Right atrium auricular region (tissue), 2 donors: ENCODE measurements around the gene PSD2. TPM values are rescaled to one million over a fixed set of nuclear protein-coding genes. Genes with fewer than 3 reads are reported as not detected.

Experiments used
- DNase-seq: peaks from one replicate; pipeline ENCODE4 v3.0.0-alpha.2; 2019; ENCODE audit warnings: low spot score
- H3K27ac ChIP-seq, 2 donors: fragments of 200-600 bp; sonication (generic); 1 replicate in 1 of 2; 2 replicates in 1 of 2; pipeline ENCODE4 v1.5.1; 2016 to 2019
- H3K27me3 ChIP-seq, 2 donors: fragments of 200-600 bp; sonication (generic); one replicate each; pipeline versions ENCODE4 v1.5.1 to v1.6.0; 2017 to 2019
- H3K36me3 ChIP-seq: fragments of 200-600 bp; sonication (generic); one replicate; pipeline ENCODE4 v1.5.1; 2016
- H3K4me1 ChIP-seq, 2 donors: fragments of 200-600 bp; sonication (generic); one replicate each; pipeline versions ENCODE4 v1.5.1 to v1.6.0; 2017 to 2019
- H3K4me3 ChIP-seq, 2 donors: fragments of 200-600 bp; sonication (generic); 1 replicate in 1 of 2; 2 replicates in 1 of 2; pipeline ENCODE4 v1.5.1; 2017 to 2019; ENCODE audit warnings: mild to moderate bottlenecking in 1 of 2, moderate library complexity in 1 of 2
- H3K9me3 ChIP-seq, 2 donors: fragments of 200-600 bp; sonication (generic); one replicate each; pipeline ENCODE4 v1.5.1; 2019
- CTCF ChIP-seq, 2 donors: fragments of 200-600 bp; sonication (generic); IDR thresholded peaks; one replicate each; pipeline ENCODE4 v1.5.1; 2019; ENCODE audit warnings: antibody characterized with exemption in 2 of 2
- total RNA-seq, 2 donors: library from RNA; depleted of rRNA; stranded (reverse); fragments of >200 nt; gene quantifications; one replicate each; pipeline ENCODE4 v1.1.0, GENCODE V29; 2016

Gene PSD2
- total RNA-seq, 2 donors from 2014 or later = 0.12 to 0.19 TPM

DNA sequence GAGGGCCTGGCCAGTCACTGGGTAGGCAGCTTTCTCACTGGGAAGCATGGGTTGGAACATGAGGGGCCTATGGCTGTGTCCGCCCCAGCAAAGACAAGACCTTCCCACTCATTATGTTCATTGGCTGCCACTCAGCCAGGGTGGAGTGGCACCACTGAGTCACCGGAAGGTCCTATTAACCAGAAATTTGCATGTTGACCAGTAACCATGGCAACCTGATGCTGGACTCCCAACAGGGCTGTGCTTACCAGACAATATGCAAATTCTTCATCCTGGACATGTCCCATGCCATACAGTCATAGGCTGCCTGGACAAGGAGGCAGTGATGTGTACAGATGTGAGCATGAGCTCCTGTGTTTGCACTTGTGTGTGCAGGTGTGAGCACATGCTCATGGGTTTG lies 66.7 kb downstream of the PSD2 start:
- no peak overlapping the region for H3K27ac ChIP-seq
- no peak overlapping the region for H3K4me3 ChIP-seq
- H3K9me3 ChIP-seq = no peaks in the 10 kb centered on the region
- H3K36me3 ChIP-seq = no peaks in the 10 kb centered on the region
- no peaks in the 10 kb centered on the region for H3K27me3 ChIP-seq
- DNase-seq = no peak
- no peak for TF ChIP-seq CTCF (IDR thresholded peaks at IDR 0.05)
- H3K4me1 ChIP-seq = peaks cover 0 to 7% of the 10 kb centered on the region in 2 donors

DNA sequence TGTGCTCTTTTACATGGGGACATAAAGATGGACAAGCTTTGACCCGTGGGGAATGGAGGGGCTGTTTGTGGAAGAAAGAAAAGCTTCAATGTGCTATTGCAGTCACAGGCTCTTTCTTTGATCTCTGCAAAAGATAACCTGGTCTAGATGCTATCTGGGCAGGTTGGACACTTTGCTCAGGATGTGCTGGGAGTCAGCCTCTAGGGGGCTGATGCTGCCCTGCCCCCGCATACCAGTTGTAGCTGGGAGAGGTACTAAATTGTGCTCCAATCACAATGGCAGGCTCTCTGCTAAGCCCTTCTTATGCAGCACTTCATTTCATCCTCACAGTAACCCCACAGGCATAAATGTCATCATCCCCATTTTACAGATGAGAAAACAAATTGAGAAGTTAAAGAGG lies 67.2 kb downstream of the PSD2 start:
- no peak overlapping the region for H3K27ac ChIP-seq
- TF ChIP-seq CTCF (IDR thresholded peaks at IDR 0.05) = no peak

GRCh38 chr5:139863361-139863760 lies 67.8 kb downstream of the PSD2 start:
- peak; percentile 68 for DNase-seq
- Histone ChIP-seq H3K4me3 (no peak overlapping the region), H3K9me3 (no peaks in the 10 kb centered on the region), H3K27me3 (no peaks in the 10 kb centered on the region), H3K4me1 (peaks cover 0 to 7% of the 10 kb centered on the region in 2 donors), H3K36me3 (no peaks in the 10 kb centered on the region), H3K27ac (peak overlapping the region in 1 of 2 donors; percentile 17)
- no peak for TF ChIP-seq CTCF (IDR thresholded peaks at IDR 0.05)

More for the DNA sequence above, 67.2 kb downstream of the PSD2 start:
- H3K9me3 ChIP-seq = no peaks in the 10 kb centered on the region
- no peak overlapping the region for H3K4me3 ChIP-seq
- H3K27me3 ChIP-seq = no peaks in the 10 kb centered on the region
- no peaks in the 10 kb centered on the region for H3K36me3 ChIP-seq
- H3K4me1 ChIP-seq = peaks cover 0 to 7% of the 10 kb centered on the region in 2 donors
- DNase-seq = no peak

DNA sequence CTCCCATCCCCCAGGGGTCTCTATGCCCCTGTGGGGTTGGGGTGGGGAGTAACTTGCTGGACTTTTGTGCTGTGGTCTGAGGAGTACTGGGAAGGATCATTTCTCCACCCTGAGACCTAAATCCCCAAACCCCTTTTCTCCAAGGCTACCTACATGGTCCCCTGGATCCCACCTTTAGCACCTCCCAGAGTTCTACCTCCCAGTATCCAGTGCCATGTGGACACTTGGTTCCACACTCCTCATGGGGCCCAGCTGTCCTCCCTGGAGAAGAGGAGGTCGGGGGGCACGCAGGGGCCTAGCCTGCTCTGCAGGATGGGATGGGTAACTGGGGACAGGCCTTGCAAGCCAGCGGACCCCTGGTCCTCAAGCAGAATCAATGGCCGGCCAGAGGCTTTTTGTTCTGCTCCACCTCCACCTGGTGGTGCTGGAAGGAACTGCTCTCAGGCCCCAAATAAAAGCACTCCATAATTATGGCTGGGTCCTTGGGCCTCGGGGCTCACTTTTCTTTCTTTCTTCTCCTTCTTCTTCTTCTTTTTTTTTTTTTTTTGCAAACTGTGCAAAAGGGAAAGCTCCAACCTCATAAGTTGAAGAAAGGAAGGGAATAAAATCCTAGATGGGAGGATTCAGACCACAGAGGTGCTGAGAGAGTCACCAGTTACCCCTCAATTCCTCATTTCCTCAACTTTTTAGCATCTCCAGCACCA lies 68.4 kb downstream of the PSD2 start:
- Histone ChIP-seq H3K36me3 (no peaks in the 10 kb centered on the region), H3K4me3 (no peak overlapping the region), H3K27me3 (no peaks in the 10 kb centered on the region), H3K4me1 (peaks cover 0 to 7% of the 10 kb centered on the region in 2 donors), H3K9me3 (no peaks in the 10 kb centered on the region), H3K27ac (peak overlapping the region in 1 of 2 donors; percentile 17)
- peak; percentile 80 for DNase-seq
- TF ChIP-seq CTCF (IDR thresholded peaks at IDR 0.05) = peak; percentile 88 to 95

DNA sequence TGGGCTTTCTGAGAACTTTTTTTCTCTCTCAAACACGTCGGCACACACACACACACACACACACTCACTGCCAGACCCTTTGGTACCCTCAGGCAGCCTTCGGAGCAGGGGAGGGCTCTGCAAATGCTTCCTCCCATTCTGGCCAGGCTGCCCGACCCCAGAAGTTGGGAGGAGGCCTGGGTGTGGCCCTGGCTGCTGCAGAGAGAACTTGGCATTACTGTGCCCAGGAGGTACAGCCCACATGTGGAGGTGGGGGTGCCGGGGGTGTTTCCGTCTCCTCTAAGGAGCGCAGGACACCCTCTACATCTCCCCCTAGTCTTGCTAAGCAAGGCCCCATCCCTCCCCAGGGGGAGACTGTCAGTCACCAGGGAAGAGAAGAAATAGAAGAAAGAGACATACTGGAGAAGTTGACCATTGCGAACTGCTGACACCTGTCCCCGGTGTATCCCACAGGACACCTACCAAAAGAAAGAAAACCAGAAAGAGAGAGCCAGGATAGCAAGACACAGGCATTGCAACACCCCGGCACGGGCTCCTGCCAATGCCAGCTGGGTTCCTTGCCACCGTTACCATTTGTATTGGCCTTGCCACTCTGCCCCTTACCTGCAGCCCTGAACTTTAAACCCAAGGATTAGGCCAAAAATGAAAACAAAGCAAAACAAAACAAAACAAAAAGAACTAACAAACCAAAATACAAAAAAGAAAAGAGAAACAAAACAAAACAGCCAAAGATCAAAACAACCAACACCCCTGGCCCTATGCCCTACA lies 69.3 kb downstream of the PSD2 start:
- Histone ChIP-seq H3K4me3 (no peak overlapping the region), H3K27ac (no peak overlapping the region), H3K9me3 (no peaks in the 10 kb centered on the region), H3K27me3 (no peaks in the 10 kb centered on the region), H3K4me1 (peaks cover 0 to 13% of the 10 kb centered on the region in 2 donors), H3K36me3 (no peaks in the 10 kb centered on the region)
- no peak for TF ChIP-seq CTCF (IDR thresholded peaks at IDR 0.05)
- no peak for DNase-seq
